Measurements from ENCODE around the gene KCNT1. TPM values are rescaled to one million over a fixed set of nuclear protein-coding genes. Genes with fewer than 3 reads are reported as not detected.

Gene KCNT1
- total RNA-seq, 1 donor from 2014 or later: not detected

DNA sequence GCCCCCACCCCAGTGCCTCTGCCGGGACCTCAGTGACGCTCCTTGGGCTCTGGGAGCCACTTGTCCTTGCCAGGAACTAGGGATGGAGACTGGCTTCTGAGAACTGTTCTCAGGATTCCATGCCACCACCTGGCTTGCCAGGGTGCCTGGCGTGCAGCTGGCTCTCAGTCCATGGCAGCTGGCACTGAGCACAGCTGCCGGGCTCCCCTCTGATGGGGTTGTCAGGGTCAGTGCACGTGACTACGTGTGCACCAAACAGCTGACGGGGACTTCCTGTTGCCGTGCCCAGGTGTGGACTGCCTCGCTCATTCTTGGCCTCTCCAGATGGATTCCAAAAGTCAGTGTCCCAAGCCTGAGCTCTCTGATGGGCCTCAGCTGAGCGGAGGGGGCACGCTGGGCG, 9.4 kb downstream of the KCNT1 start:
- H3K9me3 ChIP-seq: no peaks in the 10 kb centered on the region
- no peak overlapping the region for H3K4me3 ChIP-seq
- TF ChIP-seq, protein P1, sequence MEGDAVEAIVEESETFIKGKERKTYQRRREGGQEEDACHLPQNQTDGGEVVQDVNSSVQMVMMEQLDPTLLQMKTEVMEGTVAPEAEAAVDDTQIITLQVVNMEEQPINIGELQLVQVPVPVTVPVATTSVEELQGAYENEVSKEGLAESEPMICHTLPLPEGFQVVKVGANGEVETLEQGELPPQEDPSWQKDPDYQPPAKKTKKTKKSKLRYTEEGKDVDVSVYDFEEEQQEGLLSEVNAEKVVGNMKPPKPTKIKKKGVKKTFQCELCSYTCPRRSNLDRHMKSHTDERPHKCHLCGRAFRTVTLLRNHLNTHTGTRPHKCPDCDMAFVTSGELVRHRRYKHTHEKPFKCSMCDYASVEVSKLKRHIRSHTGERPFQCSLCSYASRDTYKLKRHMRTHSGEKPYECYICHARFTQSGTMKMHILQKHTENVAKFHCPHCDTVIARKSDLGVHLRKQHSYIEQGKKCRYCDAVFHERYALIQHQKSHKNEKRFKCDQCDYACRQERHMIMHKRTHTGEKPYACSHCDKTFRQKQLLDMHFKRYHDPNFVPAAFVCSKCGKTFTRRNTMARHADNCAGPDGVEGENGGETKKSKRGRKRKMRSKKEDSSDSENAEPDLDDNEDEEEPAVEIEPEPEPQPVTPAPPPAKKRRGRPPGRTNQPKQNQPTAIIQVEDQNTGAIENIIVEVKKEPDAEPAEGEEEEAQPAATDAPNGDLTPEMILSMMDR (IDR thresholded peaks at IDR 0.05): no peak
- TF ChIP-seq POLR2AphosphoS5 (IDR thresholded peaks at IDR 0.05; ENCODE audit: insufficient read depth in 1 of 2, low read depth in 1 of 2) (no peak), POLR2A (IDR thresholded peaks at IDR 0.05) (no peak)
- no peak for DNase-seq (ENCODE audit: extremely low spot score in 2 of 2)
- H3K27ac ChIP-seq: no peak overlapping the region
- no peaks in the 10 kb centered on the region for H3K36me3 ChIP-seq
- no peaks in the 10 kb centered on the region for H3K4me1 ChIP-seq
- peaks cover 4% of the 10 kb centered on the region for H3K27me3 ChIP-seq
- intact Hi-C loops (cut with DNase I): no loop called here

GRCh38 chr9:135711881-135712280, 9.9 kb downstream of the KCNT1 start:
- intact Hi-C loops (cut with DNase I): no loop called here
- no peak for TF ChIP-seq POLR2AphosphoS5 (IDR thresholded peaks at IDR 0.05; ENCODE audit: insufficient read depth in 1 of 2, low read depth in 1 of 2)
- TF ChIP-seq POLR2A (IDR thresholded peaks at IDR 0.05): no peak
- TF ChIP-seq, protein P1 (IDR thresholded peaks at IDR 0.05): no peak
- H3K36me3 ChIP-seq: no peaks in the 10 kb centered on the region
- no peak for DNase-seq (ENCODE audit: extremely low spot score in 2 of 2)
- no peaks in the 10 kb centered on the region for H3K9me3 ChIP-seq
- peaks cover 4% of the 10 kb centered on the region for H3K27me3 ChIP-seq
- H3K4me3 ChIP-seq: no peak overlapping the region
- no peak overlapping the region for H3K27ac ChIP-seq
- no peaks in the 10 kb centered on the region for H3K4me1 ChIP-seq

GRCh38 chr9:135712613-135713295, 10.8 kb downstream of the KCNT1 start:
- no peak overlapping the region for H3K27ac ChIP-seq
- no peaks in the 10 kb centered on the region for H3K36me3 ChIP-seq
- TF ChIP-seq POLR2A (IDR thresholded peaks at IDR 0.05) (no peak), POLR2AphosphoS5 (IDR thresholded peaks at IDR 0.05; ENCODE audit: insufficient read depth in 1 of 2, low read depth in 1 of 2) (no peak)
- TF ChIP-seq, protein P1 (IDR thresholded peaks at IDR 0.05): no peak
- intact Hi-C loops (cut with DNase I): no loop called here
- H3K4me1 ChIP-seq: no peaks in the 10 kb centered on the region
- H3K4me3 ChIP-seq: no peak overlapping the region
- no peak for DNase-seq (ENCODE audit: extremely low spot score in 2 of 2)
- H3K9me3 ChIP-seq: no peaks in the 10 kb centered on the region
- peaks cover 4% of the 10 kb centered on the region for H3K27me3 ChIP-seq

DNA sequence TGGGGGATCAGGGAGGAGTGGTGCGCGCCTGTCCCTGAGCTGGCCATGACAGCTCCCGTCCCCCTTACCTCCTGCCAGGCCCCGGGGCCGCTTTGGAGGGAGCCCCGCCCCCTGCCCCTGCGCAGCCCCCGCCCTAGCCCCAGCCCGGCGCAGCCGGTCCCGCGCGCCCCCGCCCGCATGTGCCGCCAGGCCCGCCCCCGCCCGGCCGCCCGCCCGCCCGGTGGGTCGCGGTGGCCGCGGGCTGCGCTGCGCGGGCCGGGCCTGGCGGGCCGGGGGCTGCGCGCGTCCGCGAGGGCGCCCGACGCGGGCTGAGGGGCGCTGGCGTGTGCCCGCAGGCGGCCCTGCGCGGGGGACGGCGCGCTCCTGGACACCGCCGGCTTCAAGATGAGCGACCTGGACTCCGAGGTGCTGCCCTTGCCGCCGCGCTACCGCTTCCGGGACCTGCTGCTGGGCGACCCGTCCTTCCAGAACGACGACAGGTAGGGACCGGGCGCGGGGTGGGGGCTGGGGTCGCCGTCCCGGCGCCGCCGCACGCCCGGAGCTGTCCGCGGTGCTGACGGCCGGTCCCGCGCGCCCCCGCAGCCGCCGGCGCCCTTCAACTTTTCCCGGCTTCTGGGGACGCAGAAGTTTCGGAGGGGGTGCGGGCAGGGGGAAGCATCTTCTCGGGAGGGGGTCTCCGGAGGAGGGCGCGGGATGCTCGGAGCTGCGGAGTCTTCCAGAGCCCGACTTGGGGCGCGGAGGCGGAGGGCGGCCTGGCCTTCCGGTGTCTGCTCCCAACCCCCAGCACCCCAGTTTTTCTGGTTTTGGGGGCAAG, 12.5 kb downstream of the KCNT1 start:
- H3K27me3 ChIP-seq: peaks cover 4% of the 10 kb centered on the region
- intact Hi-C loops (cut with DNase I): no loop called here

GRCh38 chr9:135715056-135715595, 13.1 kb downstream of the KCNT1 start:
- Histone ChIP-seq H3K4me1 (no peaks in the 10 kb centered on the region), H3K27me3 (peaks cover 4% of the 10 kb centered on the region), H3K9me3 (no peaks in the 10 kb centered on the region), H3K27ac (no peak overlapping the region), H3K4me3 (no peak overlapping the region), H3K36me3 (no peaks in the 10 kb centered on the region)
- DNase-seq (ENCODE audit: extremely low spot score in 2 of 2): no peak
- intact Hi-C loops (cut with DNase I): no loop called here
- no peak for TF ChIP-seq POLR2A (IDR thresholded peaks at IDR 0.05)
- no peak for TF ChIP-seq POLR2AphosphoS5 (IDR thresholded peaks at IDR 0.05; ENCODE audit: insufficient read depth in 1 of 2, low read depth in 1 of 2)
- TF ChIP-seq, protein P1 (IDR thresholded peaks at IDR 0.05): no peak

More for the DNA sequence above, 12.5 kb downstream of the KCNT1 start:
- H3K36me3 ChIP-seq: no peaks in the 10 kb centered on the region
- no peak for TF ChIP-seq POLR2A (IDR thresholded peaks at IDR 0.05)
- no peak for TF ChIP-seq POLR2AphosphoS5 (IDR thresholded peaks at IDR 0.05; ENCODE audit: insufficient read depth in 1 of 2, low read depth in 1 of 2)
- DNase-seq (ENCODE audit: extremely low spot score in 2 of 2): no peak
- H3K9me3 ChIP-seq: no peaks in the 10 kb centered on the region
- no peaks in the 10 kb centered on the region for H3K4me1 ChIP-seq
- no peak overlapping the region for H3K27ac ChIP-seq
- no peak overlapping the region for H3K4me3 ChIP-seq

All from vagina (tissue), 2 donors.